SK-N-MC (cell line): ENCODE measurements around the gene INSR.

ENCODE experiments used
- EZH2 ChIP-seq: fragments of 200-600 bp; sonication (generic); IDR thresholded peaks from one replicate; pipeline ENCODE4 v1.6.1; 2017; ENCODE audit warnings: antibody characterized with exemption
- FOXP2 ChIP-seq: optimal IDR thresholded peaks from 2 replicates; pipeline ENCODE3; 2011; ENCODE audit warnings: mild to moderate bottlenecking, moderate library complexity; ENCODE audit not compliant: insufficient read depth; ENCODE audit errors: extremely low read length, control extremely low read depth
- POLR2AphosphoS5 ChIP-seq: IDR thresholded peaks from 2 replicates; pipeline ENCODE4 v1.6.1; 2012; ENCODE audit warnings: mild to moderate bottlenecking, low read depth, low read length, borderline replicate concordance

GRCh38 chr19:7238051-7238450 is 56.2 kb downstream of the INSR start:
- TF ChIP-seq POLR2AphosphoS5, result no peak
- TF ChIP-seq EZH2, result no peak
- TF ChIP-seq FOXP2, result no peak
